Neural crest cell (in vitro differentiated cells): ENCODE data around the gene TBATA. TPM values are rescaled to one million over a fixed set of nuclear protein-coding genes. Genes with fewer than 3 reads are reported as not detected.

Source experiments
- DNase-seq: peaks from one replicate; pipeline ENCODE4 v3.0.0; 2021; ENCODE audit warnings: low read depth, mixed read lengths, low spot score
- H3K27ac Mint-ChIP-seq: one replicate; pipeline ENCODE4 v1.8.0; 2021; ENCODE audit warnings: mild to moderate bottlenecking, mixed read lengths; ENCODE audit not compliant: unreplicated experiment
- H3K27me3 Mint-ChIP-seq: 2 replicates; pipeline ENCODE4 v1.8.0; 2021; ENCODE audit warnings: low read depth, mild to moderate bottlenecking, mixed read lengths
- H3K36me3 Mint-ChIP-seq: 2 replicates; pipeline ENCODE4 v1.8.0; 2021; ENCODE audit warnings: low read depth, mild to moderate bottlenecking, mixed read lengths
- H3K4me1 Mint-ChIP-seq: 2 replicates; pipeline ENCODE4 v1.8.0; 2021; ENCODE audit warnings: mixed read lengths
- H3K4me3 Mint-ChIP-seq: one replicate; pipeline ENCODE4 v1.8.0; 2021; ENCODE audit warnings: mild to moderate bottlenecking, mixed read lengths
- H3K9me3 Mint-ChIP-seq: 2 replicates; pipeline ENCODE4 v1.8.0; 2021; ENCODE audit warnings: mixed read lengths
- total RNA-seq: library from RNA; stranded (reverse); gene quantifications from 2 replicates; pipeline ENCODE4 v1.2.1, GENCODE V29; 2021
- TF ChIP-seq, protein P1 (sequence below): fragments of 200-600 bp; sonication (generic); conservative IDR thresholded peaks from 2 replicates; pipeline ENCODE4 v1.5.0; 2021; ENCODE audit warnings: antibody characterized with exemption, mild to moderate bottlenecking

The TBATA gene
- total RNA-seq, 1 donor from 2014 or later: not detected

- H3K4me3 Mint-ChIP-seq: no peak overlapping the region
- no peak overlapping the region for H3K27ac Mint-ChIP-seq
- peaks cover 4% of the 10 kb centered on the region for H3K36me3 Mint-ChIP-seq
- DNase-seq: no peak
- H3K9me3 Mint-ChIP-seq: no peaks in the 10 kb centered on the region
- H3K27me3 Mint-ChIP-seq: no peaks in the 10 kb centered on the region
- H3K4me1 Mint-ChIP-seq: peaks cover 13% of the 10 kb centered on the region
- TF ChIP-seq, protein P1, sequence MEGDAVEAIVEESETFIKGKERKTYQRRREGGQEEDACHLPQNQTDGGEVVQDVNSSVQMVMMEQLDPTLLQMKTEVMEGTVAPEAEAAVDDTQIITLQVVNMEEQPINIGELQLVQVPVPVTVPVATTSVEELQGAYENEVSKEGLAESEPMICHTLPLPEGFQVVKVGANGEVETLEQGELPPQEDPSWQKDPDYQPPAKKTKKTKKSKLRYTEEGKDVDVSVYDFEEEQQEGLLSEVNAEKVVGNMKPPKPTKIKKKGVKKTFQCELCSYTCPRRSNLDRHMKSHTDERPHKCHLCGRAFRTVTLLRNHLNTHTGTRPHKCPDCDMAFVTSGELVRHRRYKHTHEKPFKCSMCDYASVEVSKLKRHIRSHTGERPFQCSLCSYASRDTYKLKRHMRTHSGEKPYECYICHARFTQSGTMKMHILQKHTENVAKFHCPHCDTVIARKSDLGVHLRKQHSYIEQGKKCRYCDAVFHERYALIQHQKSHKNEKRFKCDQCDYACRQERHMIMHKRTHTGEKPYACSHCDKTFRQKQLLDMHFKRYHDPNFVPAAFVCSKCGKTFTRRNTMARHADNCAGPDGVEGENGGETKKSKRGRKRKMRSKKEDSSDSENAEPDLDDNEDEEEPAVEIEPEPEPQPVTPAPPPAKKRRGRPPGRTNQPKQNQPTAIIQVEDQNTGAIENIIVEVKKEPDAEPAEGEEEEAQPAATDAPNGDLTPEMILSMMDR: no peak
These were observed 37.1 kb upstream of the TBATA start for GRCh38 chr10:70822076-70822820.

- no peak overlapping the region for H3K27ac Mint-ChIP-seq
- H3K4me3 Mint-ChIP-seq: peak overlapping the region; percentile 28
- peaks cover 4% of the 10 kb centered on the region for H3K36me3 Mint-ChIP-seq
- TF ChIP-seq, protein P1: no peak
- H3K27me3 Mint-ChIP-seq: no peaks in the 10 kb centered on the region
- peaks cover 18% of the 10 kb centered on the region for H3K4me1 Mint-ChIP-seq
- DNase-seq: no peak
- H3K9me3 Mint-ChIP-seq: no peaks in the 10 kb centered on the region
These were observed 36.0 kb upstream of the TBATA start for GRCh38 chr10:70820976-70821750.

DNA sequence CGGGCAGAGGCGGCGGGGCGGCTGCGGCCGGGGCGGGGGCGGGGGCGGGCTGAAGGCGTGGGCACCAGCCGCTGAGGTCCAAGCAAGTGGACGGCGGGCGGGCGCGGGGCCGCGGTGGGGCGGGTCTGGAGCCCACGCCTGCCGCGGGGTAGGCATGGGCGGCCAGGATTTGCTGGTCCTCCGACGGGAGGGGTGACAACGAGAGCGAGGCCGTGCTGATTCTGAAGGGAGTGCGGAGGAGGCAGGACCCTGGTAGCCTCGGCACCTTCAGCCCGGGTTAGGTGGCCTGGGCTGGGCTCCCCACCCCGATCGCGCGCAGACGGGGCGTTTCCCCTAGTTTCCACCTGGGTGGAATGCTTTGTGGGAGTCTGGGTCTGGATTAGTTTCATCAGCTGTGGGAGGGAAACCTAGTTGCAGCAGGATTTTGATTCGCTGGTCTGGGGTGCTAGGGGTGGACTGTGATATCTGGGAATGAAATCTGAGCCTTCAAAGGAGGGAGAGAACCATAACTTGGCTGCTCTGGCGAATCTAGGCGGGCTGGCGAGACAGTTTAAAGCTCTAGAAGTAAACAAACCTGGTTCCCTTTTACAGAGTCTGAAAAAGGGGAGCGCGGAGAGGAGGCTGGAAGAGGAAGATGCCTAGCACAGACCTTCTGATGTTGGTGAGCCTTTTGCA lies 31.2 kb upstream of the TBATA start:
- peak; percentile 54 for DNase-seq
- peaks cover 14% of the 10 kb centered on the region for H3K4me1 Mint-ChIP-seq
- no peaks in the 10 kb centered on the region for H3K9me3 Mint-ChIP-seq
- H3K27me3 Mint-ChIP-seq: no peaks in the 10 kb centered on the region
- H3K27ac Mint-ChIP-seq: peak overlapping the region; percentile 95
- TF ChIP-seq, protein P1: no peak
- H3K4me3 Mint-ChIP-seq: peak overlapping the region; percentile 96
- peaks cover 4% of the 10 kb centered on the region for H3K36me3 Mint-ChIP-seq

DNA sequence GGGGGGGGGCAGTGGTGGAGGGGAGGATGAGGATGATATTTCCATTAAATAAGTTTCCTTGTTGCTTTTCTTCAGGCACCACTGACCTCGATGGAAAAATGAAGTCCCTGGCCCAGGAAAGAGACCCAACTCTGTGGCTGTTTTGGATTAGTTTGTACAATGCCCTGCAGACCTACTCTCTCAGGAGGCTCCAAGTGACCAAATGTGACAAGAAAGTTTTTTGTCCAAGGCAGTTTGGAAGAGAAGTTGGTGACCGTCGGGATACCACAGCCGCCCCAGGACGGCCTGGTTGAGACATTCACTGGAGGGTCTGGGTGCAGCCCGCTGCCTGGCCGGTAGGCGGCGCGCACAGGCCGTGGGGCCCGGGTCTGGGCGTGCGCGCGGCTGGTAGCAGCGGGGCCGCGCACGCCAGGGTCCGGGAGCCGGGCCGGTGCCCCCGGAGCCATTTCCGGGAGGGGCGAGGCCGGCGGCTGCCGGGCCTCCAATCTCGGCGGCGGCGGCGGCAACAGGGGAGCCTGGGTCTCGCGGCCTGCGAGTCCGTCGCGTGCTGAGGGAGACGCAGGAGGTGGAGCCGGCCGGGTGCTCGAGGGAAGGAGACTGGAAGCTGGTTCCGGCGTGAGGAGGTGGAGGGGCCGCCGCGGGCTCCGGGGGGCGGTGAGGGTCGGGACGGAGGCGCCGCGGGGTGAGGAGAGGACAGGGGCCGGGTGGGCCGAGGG lies 30.5 kb upstream of the TBATA start, which contains the start of gene SGPL1:
TSS of gene SGPL1 (plus strand) at position 445 of the 716 bp plus-strand sequence. CDS start 906 bp downstream, outside the sequence.
- Mint-ChIP-seq H3K27ac (peak within 1 kb of the TSS; percentile 95), H3K4me3 (peak within 1 kb of the TSS; percentile 96), H3K36me3 (peaks cover 4% of the 10 kb centered on the region), H3K4me1 (peaks cover 14% of the 10 kb centered on the region), H3K9me3 (no peaks in the 10 kb centered on the region), H3K27me3 (no peaks in the 10 kb centered on the region)
- TF ChIP-seq, protein P1: peak; percentile 96
- peak; percentile 88 for DNase-seq

DNA sequence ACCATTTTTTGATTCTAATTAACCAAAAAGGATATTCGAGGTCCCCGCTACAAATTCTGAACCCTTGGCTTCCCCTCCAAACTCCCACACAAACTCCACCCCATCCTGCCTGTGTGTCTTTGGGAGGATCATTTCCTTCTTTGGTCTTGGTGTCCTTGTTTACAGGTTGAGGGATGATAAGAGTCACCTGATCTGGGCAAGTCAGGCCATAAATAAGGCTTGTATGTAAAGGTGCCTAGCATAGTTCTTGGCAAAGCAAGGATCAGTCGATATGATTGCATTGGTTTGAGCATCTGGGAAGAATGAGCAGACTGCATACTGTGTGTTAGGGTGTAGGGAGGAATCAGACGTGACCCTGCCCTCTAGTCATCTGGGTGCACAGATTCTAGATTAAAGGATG lies 28.9 kb upstream of the TBATA start:
- H3K36me3 Mint-ChIP-seq: no peaks in the 10 kb centered on the region
- H3K27ac Mint-ChIP-seq: no peak overlapping the region
- no peaks in the 10 kb centered on the region for H3K9me3 Mint-ChIP-seq
- TF ChIP-seq, protein P1: no peak
- no peaks in the 10 kb centered on the region for H3K27me3 Mint-ChIP-seq
- peaks cover 14% of the 10 kb centered on the region for H3K4me1 Mint-ChIP-seq
- DNase-seq: no peak
- peak overlapping the region; percentile 83 for H3K4me3 Mint-ChIP-seq
